CD14-positive monocyte (primary cell): ENCODE results near the gene MGAT4A. TPM values are rescaled to one million over a fixed set of nuclear protein-coding genes. Genes with fewer than 3 reads are reported as not detected.

Experiments used
- DNase-seq, 3 donors: peaks; one replicate each; pipeline ENCODE4 v3.0.0-alpha.2; 2011 to 2022
- H2AFZ ChIP-seq: 2 replicates; pipeline ENCODE4 v1.6.0; 2012; ENCODE audit warnings: mild to moderate bottlenecking, low read depth, low read length, inconsistent platforms; ENCODE audit not compliant: insufficient read depth, poor library complexity, severe bottlenecking
- H3K27ac ChIP-seq, 2 donors: 1 replicate in 1 of 2; 2 replicates in 1 of 2; pipeline ENCODE4 v1.5.1; 2012 to 2013; ENCODE audit warnings: low read length in 2 of 2, control low read depth in 1 of 2, inconsistent platforms in 1 of 2, low read depth in 1 of 2, mild to moderate bottlenecking in 1 of 2
- H3K27me3 ChIP-seq, 2 donors: one replicate each; pipeline versions ENCODE4 v1.6.0 to v1.6.1; 2011 to 2013; ENCODE audit warnings: low read length in 2 of 2; ENCODE audit not compliant: control insufficient read depth in 2 of 2, insufficient read depth in 2 of 2
- H3K36me3 ChIP-seq, 2 donors: replicated peaks in 1 of 2; 1 replicate in 1 of 2; 2 replicates in 1 of 2; pipeline versions ENCODE4 v1.5.1 to v1.6.1; 2012 to 2013; ENCODE audit warnings: low read length in 2 of 2, control low read depth in 1 of 2, inconsistent platforms in 1 of 2, mild to moderate bottlenecking in 1 of 2; ENCODE audit not compliant: insufficient read depth in 2 of 2, control insufficient read depth in 1 of 2
- H3K4me1 ChIP-seq, 2 donors: 1 replicate in 1 of 2; 2 replicates in 1 of 2; pipeline versions ENCODE4 v1.5.1 to v1.6.1; 2012 to 2013; ENCODE audit warnings: low read length in 2 of 2, control low read depth in 1 of 2, inconsistent platforms in 1 of 2, mild to moderate bottlenecking in 1 of 2, moderate library complexity in 1 of 2; ENCODE audit not compliant: insufficient read depth in 2 of 2, control insufficient read depth in 1 of 2
- H3K4me2 ChIP-seq: replicated peaks from 2 replicates; pipeline ENCODE3; 2012; ENCODE audit warnings: low read length, moderate library complexity, mild to moderate bottlenecking; ENCODE audit not compliant: poor library complexity, severe bottlenecking; ENCODE audit errors: extremely low read depth
- H3K4me3 ChIP-seq, 3 experiments: fragments of 200-600 bp in 1 of 3; sonication (generic) in 1 of 3; replicated peaks in 1 of 3; 1 replicate in 2 of 3; 2 replicates in 1 of 3; pipeline ENCODE4 v1.5.1; 2011 to 2013; ENCODE audit warnings: low read length in 3 of 3, mild to moderate bottlenecking in 3 of 3, control low read depth in 2 of 3, low read depth in 2 of 3, inconsistent platforms in 1 of 3, moderate library complexity in 1 of 3
- H3K79me2 ChIP-seq: 2 replicates; pipeline ENCODE4 v1.6.0; 2012; ENCODE audit warnings: mild to moderate bottlenecking, control low read depth, inconsistent platforms, low read length, moderate library complexity; ENCODE audit not compliant: insufficient read depth
- H3K9ac ChIP-seq: 2 replicates; pipeline ENCODE4 v1.6.0; 2017; ENCODE audit warnings: low read length, mild to moderate bottlenecking; ENCODE audit not compliant: insufficient read depth, poor library complexity, severe bottlenecking
- H3K9me3 ChIP-seq, 2 donors: replicated peaks in 1 of 2; 1 replicate in 1 of 2; 2 replicates in 1 of 2; pipeline versions ENCODE4 v1.5.1 to v1.6.1; 2012 to 2013; ENCODE audit warnings: low read length in 2 of 2, control low read depth in 1 of 2; ENCODE audit not compliant: control insufficient read depth in 1 of 2, insufficient read depth in 1 of 2
- H4K20me1 ChIP-seq: 2 replicates; pipeline ENCODE4 v1.6.0; 2012; ENCODE audit warnings: mild to moderate bottlenecking, low read length, control low read depth, moderate library complexity; ENCODE audit not compliant: insufficient read depth
- H3K27ac Mint-ChIP-seq, 7 donors: one replicate each; pipeline ENCODE4 v1.8.0; 2020; ENCODE audit warnings: mild to moderate bottlenecking in 7 of 7, mixed read lengths in 7 of 7, moderate library complexity in 6 of 7, inconsistent platforms in 2 of 7
- H3K27me3 Mint-ChIP-seq, 3 donors: one replicate each; pipeline ENCODE4 v1.8.0; 2021 to 2022; ENCODE audit warnings: low read depth in 3 of 3, mild to moderate bottlenecking in 3 of 3, mixed read lengths in 3 of 3, moderate library complexity in 3 of 3, inconsistent platforms in 1 of 3
- H3K36me3 Mint-ChIP-seq, 2 donors: one replicate each; pipeline ENCODE4 v1.8.0; 2020; ENCODE audit warnings: mixed read lengths in 2 of 2, inconsistent platforms in 1 of 2, mild to moderate bottlenecking in 1 of 2
- H3K4me1 Mint-ChIP-seq: one replicate; pipeline ENCODE4 v1.8.0; 2020; ENCODE audit warnings: mild to moderate bottlenecking, mixed read lengths
- H3K4me3 Mint-ChIP-seq, 2 donors: one replicate each; pipeline ENCODE4 v1.8.0; 2020; ENCODE audit warnings: mild to moderate bottlenecking in 2 of 2, mixed read lengths in 2 of 2, moderate library complexity in 1 of 2
- H3K9me3 Mint-ChIP-seq, 7 donors: one replicate each; pipeline ENCODE4 v1.8.0; 2020 to 2022; ENCODE audit warnings: mixed read lengths in 7 of 7, mild to moderate bottlenecking in 6 of 7, moderate library complexity in 6 of 7, inconsistent platforms in 2 of 7
- WGBS: methylation state at CpG from one replicate; pipeline ENCODE4 v1.1.5; 2013; ENCODE audit warnings: missing lambda C conversion rate; ENCODE audit not compliant: insufficient coverage; 5-methylcytosine and 5-hydroxymethylcytosine counted together
- intact Hi-C, 2 donors: fragments of 100-400 bp; cut with micrococcal nuclease; formaldehyde crosslinking; loops; one replicate each; pipeline versions ENCODE4 v1.15.0 to v1.15.1; 2023
- polyA plus RNA-seq, 3 donors: library from polyadenylated mRNA; depleted of rRNA in 1 of 3; unstranded in 2 of 3; stranded (reverse) in 1 of 3; fragments of 300-500 nt in 2 of 3; fragments of >200 nt in 1 of 3; fragmentation: Illumina TruSeq in 2 of 3; gene quantifications; 1 replicate in 2 of 3; 2 replicates in 1 of 3; pipeline ENCODE4 v1.2.3, GENCODE V29; 2012 to 2021
- TF ChIP-seq, protein P1 (sequence below): fragments of 200-600 bp; IDR thresholded peaks from one replicate; pipeline ENCODE4 v1.8.0; 2022; ENCODE audit warnings: antibody characterized with exemption, mild to moderate bottlenecking

The MGAT4A gene
- polyA plus RNA-seq, 3 donors: 24.3 to 35.9 (median 35.1) TPM

DNA sequence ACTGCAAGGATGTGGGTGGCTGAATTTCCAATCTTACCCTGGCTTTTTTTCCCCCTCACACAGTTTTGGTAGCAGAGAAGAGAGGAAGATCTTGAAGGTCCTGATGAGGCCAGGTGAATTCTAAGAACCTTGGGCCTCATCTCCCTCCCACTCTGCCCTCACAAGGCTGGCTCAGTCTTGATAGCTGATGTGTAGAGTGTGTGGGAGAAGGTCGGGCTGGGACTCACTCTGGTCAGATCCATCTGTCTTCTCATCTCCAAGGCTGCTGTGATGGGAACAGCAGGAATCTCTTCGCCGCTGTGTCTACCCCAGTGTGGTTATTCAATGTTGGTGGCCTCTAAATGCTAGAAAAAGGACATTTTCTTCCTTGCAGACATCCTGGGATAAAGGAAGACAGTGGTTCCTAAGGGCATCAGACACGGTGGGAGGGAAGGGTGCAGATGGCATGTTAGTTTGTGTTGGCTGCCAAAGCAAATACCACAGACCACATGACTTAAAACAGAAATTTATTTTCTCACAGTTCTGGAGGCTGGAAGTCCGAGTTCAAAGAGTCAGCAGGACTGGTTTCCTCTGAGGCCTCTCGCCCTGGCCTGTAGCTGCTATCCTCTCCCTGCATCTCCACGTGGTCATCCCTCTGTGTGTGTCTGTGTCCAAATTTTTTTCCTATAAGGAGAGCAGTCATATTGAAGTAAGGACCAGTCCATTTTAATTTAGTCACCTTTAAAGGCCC, 37.6 kb upstream of the MGAT4A start:
- H3K9me3 ChIP-seq: no peaks in the 10 kb centered on the region
- TF ChIP-seq, protein P1, sequence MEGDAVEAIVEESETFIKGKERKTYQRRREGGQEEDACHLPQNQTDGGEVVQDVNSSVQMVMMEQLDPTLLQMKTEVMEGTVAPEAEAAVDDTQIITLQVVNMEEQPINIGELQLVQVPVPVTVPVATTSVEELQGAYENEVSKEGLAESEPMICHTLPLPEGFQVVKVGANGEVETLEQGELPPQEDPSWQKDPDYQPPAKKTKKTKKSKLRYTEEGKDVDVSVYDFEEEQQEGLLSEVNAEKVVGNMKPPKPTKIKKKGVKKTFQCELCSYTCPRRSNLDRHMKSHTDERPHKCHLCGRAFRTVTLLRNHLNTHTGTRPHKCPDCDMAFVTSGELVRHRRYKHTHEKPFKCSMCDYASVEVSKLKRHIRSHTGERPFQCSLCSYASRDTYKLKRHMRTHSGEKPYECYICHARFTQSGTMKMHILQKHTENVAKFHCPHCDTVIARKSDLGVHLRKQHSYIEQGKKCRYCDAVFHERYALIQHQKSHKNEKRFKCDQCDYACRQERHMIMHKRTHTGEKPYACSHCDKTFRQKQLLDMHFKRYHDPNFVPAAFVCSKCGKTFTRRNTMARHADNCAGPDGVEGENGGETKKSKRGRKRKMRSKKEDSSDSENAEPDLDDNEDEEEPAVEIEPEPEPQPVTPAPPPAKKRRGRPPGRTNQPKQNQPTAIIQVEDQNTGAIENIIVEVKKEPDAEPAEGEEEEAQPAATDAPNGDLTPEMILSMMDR: no peak
- H3K79me2 ChIP-seq: no peaks in the 10 kb centered on the region
- DNase-seq: no peak
- H3K4me3 Mint-ChIP-seq: no peak overlapping the region
- no peaks in the 10 kb centered on the region for H3K36me3 ChIP-seq
- peaks cover 83% of the 10 kb centered on the region for H3K4me1 Mint-ChIP-seq
- 38% methylated on average over 2 of the region's 7 CpGs for WGBS
- peak overlapping the region; percentile 41 for H2AFZ ChIP-seq
- no peaks in the 10 kb centered on the region for H4K20me1 ChIP-seq
- H3K27me3 ChIP-seq: no peaks in the 10 kb centered on the region
- H3K27me3 Mint-ChIP-seq: peaks cover 1 to 9% (median 4%) of the 10 kb centered on the region in 3 donors
- peak overlapping the region in 4 of 7 donors; percentile 25 to 74 (median 50) for H3K27ac Mint-ChIP-seq
- H3K36me3 Mint-ChIP-seq: peaks cover 0 to 3% of the 10 kb centered on the region in 2 donors
- no peak overlapping the region for H3K4me2 ChIP-seq
- H3K9me3 Mint-ChIP-seq: no peaks in the 10 kb centered on the region
- no peak overlapping the region for H3K9ac ChIP-seq
- intact Hi-C loops: no loop called here
- H3K27ac ChIP-seq: no peak overlapping the region
- H3K4me1 ChIP-seq: peaks cover 74 to 85% of the 10 kb centered on the region in 2 donors
- no peak overlapping the region for H3K4me3 ChIP-seq

DNA sequence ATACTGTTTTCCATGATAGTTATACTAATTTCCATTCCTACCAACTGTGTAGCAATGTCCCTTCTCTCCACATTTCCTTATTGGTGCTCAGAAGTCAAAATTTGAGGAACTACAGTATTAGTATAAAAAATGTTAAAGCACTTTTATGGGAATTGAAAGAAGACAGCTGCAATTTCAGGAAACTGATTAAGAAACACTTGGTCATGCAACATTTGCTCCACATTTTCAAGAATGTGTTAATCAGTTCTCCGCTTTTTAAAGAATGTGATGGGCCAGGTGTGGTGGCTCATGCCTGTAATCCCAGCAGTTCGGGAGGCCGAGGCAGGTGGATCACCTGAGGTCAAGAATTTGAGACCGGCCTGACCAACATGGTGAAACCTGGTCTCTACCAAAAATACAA, 33.6 kb upstream of the MGAT4A start:
- Mint-ChIP-seq H3K4me3 (peak overlapping the region in 1 of 2 donors; percentile 30), H3K9me3 (no peaks in the 10 kb centered on the region), H3K36me3 (peaks cover 0 to 3% of the 10 kb centered on the region in 2 donors), H3K4me1 (peaks cover 84% of the 10 kb centered on the region), H3K27ac (peak overlapping the region; percentile 80 to 92 (median 87)), H3K27me3 (peaks cover 0 to 5% (median 2%) of the 10 kb centered on the region in 3 donors)
- 10% methylated on average over 4 of the region's 4 CpGs for WGBS
- Histone ChIP-seq H3K27ac (peak overlapping the region; percentile 17 to 30), H3K9ac (no peak overlapping the region), H3K79me2 (no peaks in the 10 kb centered on the region), H3K4me3 (peak overlapping the region in 1 of 3 experiments; percentile 35), H3K9me3 (no peaks in the 10 kb centered on the region), H2AFZ (no peak overlapping the region), H3K4me1 (peaks cover 84 to 93% of the 10 kb centered on the region in 2 donors), H4K20me1 (no peaks in the 10 kb centered on the region), H3K36me3 (no peaks in the 10 kb centered on the region), H3K4me2 (peak overlapping the region; percentile 21), H3K27me3 (no peaks in the 10 kb centered on the region)
- TF ChIP-seq, protein P1: no peak
- peak; percentile 45 to 87 (median 67) for DNase-seq
- intact Hi-C loops: no loop called here
